Uterus (tissue), 4 donors: Measurements from ENCODE around the gene MRPL43. TPM values are rescaled to one million over a fixed set of nuclear protein-coding genes. Genes with fewer than 3 reads are reported as not detected.

Experiments used
- DNase-seq, 2 donors: peaks; one replicate each; pipeline ENCODE4 v3.0.0-alpha.2; 2019 to 2020
- H3K27ac ChIP-seq, 2 donors: fragments of 200-600 bp; sonication (generic); 1 replicate in 1 of 2; 2 replicates in 1 of 2; pipeline ENCODE4 v1.5.1; 2016 to 2018
- H3K27me3 ChIP-seq, 2 donors: fragments of 200-600 bp; sonication (generic); one replicate each; pipeline ENCODE4 v1.5.1; 2018 to 2019; ENCODE audit warnings: control low read depth in 1 of 2
- H3K36me3 ChIP-seq, 2 donors: fragments of 200-600 bp; sonication (generic); one replicate each; pipeline ENCODE4 v1.5.1; 2019; ENCODE audit warnings: control low read depth in 1 of 2
- H3K4me1 ChIP-seq, 2 donors: fragments of 200-600 bp; sonication (generic); one replicate each; pipeline ENCODE4 v1.5.1; 2018 to 2019; ENCODE audit warnings: control low read depth in 1 of 2
- H3K4me3 ChIP-seq, 2 donors: fragments of 200-600 bp; sonication (generic); 1 replicate in 1 of 2; 2 replicates in 1 of 2; pipeline ENCODE4 v1.5.1; 2018 to 2019; ENCODE audit warnings: mild to moderate bottlenecking in 1 of 2
- H3K9me3 ChIP-seq, 2 donors: fragments of 200-600 bp; sonication (generic); one replicate each; pipeline ENCODE4 v1.5.1; 2019; ENCODE audit warnings: control low read depth in 1 of 2
- CTCF ChIP-seq, 4 experiments: fragments of 200-600 bp in 2 of 4; fragments of 450-650 bp in 2 of 4; sonication (generic) in 2 of 4; IDR thresholded peaks; one replicate each; pipeline ENCODE4 v1.5.1; 2016 to 2019; ENCODE audit warnings: antibody characterized with exemption in 4 of 4, mild to moderate bottlenecking in 2 of 4, moderate library complexity in 1 of 4
- POLR2A ChIP-seq, 2 donors: fragments of 450-650 bp; IDR thresholded peaks; one replicate each; pipeline ENCODE4 v1.6.1; 2016; ENCODE audit warnings: antibody characterized with exemption in 2 of 2, mild to moderate bottlenecking in 1 of 2, moderate library complexity in 1 of 2
- intact Hi-C: fragments of 100-400 bp; cut with DNase I; formaldehyde crosslinking; loops from one replicate; pipeline ENCODE4 v1.15.1; 2023; ENCODE audit warnings: low total_unique reads
- total RNA-seq, 4 donors: library from RNA; depleted of rRNA in 3 of 4; stranded (reverse); fragments of >200 nt in 3 of 4; gene quantifications; one replicate each; pipeline versions ENCODE4 v1.1.0 to v1.2.4, GENCODE V29; 2014 to 2023
- donor health status: DM: yes; HTN: yes; CAD: no.

MRPL43 gene
- total RNA-seq, 4 donors from 2014 or later, result 36.9 to 134 (median 51.8) TPM

- intact Hi-C loops, result no loop called here
- TF ChIP-seq POLR2A (IDR thresholded peaks at IDR 0.05) (no peak), CTCF (IDR thresholded peaks at IDR 0.05) (no peak)
- Histone ChIP-seq H3K9me3 (no peaks in the 10 kb centered on the region), H3K4me1 (peaks cover 6 to 11% of the 10 kb centered on the region in 2 donors), H3K27ac (peak overlapping the region; percentile 64 to 71), H3K4me3 (no peak overlapping the region), H3K36me3 (no peaks in the 10 kb centered on the region), H3K27me3 (no peaks in the 10 kb centered on the region)
- peak in 1 of 2 donors; percentile 46 for DNase-seq
Measured at GRCh38 chr10:101006593-101007098, 19.3 kb upstream of the MRPL43 start.

GRCh38 chr10:101005869-101006567 is 18.7 kb upstream of the MRPL43 start:
- Histone ChIP-seq H3K9me3 (no peaks in the 10 kb centered on the region), H3K36me3 (no peaks in the 10 kb centered on the region), H3K27me3 (no peaks in the 10 kb centered on the region), H3K4me1 (peaks cover 6 to 11% of the 10 kb centered on the region in 2 donors), H3K27ac (peak overlapping the region in 1 of 2 donors; percentile 71), H3K4me3 (no peak overlapping the region)
- DNase-seq, result no peak
- no peak for TF ChIP-seq POLR2A (IDR thresholded peaks at IDR 0.05)
- no peak for TF ChIP-seq CTCF (IDR thresholded peaks at IDR 0.05)
- intact Hi-C loops, result no loop called here

- no peak for DNase-seq
- no peak overlapping the region for H3K27ac ChIP-seq
- H3K27me3 ChIP-seq, result no peaks in the 10 kb centered on the region
- intact Hi-C loops, result no loop called here
- H3K9me3 ChIP-seq, result no peaks in the 10 kb centered on the region
- H3K4me1 ChIP-seq, result peaks cover 6 to 11% of the 10 kb centered on the region in 2 donors
- TF ChIP-seq CTCF (IDR thresholded peaks at IDR 0.05) (no peak), POLR2A (IDR thresholded peaks at IDR 0.05) (no peak)
- no peaks in the 10 kb centered on the region for H3K36me3 ChIP-seq
- H3K4me3 ChIP-seq, result no peak overlapping the region
Measured at GRCh38 chr10:101005361-101005760, 18.1 kb upstream of the MRPL43 start.

GRCh38 chr10:101003639-101004206 is 16.4 kb upstream of the MRPL43 start:
- peaks cover 6 to 11% of the 10 kb centered on the region in 2 donors for H3K4me1 ChIP-seq
- no peaks in the 10 kb centered on the region for H3K27me3 ChIP-seq
- H3K36me3 ChIP-seq, result no peaks in the 10 kb centered on the region
- H3K4me3 ChIP-seq, result no peak overlapping the region
- TF ChIP-seq CTCF (IDR thresholded peaks at IDR 0.05), result no peak
- no peak for TF ChIP-seq POLR2A (IDR thresholded peaks at IDR 0.05)
- intact Hi-C loops, result no loop called here
- DNase-seq, result no peak
- no peak overlapping the region for H3K27ac ChIP-seq
- no peaks in the 10 kb centered on the region for H3K9me3 ChIP-seq

GRCh38 chr10:101002456-101002855 is 15.2 kb upstream of the MRPL43 start:
- no peaks in the 10 kb centered on the region for H3K9me3 ChIP-seq
- no peaks in the 10 kb centered on the region for H3K36me3 ChIP-seq
- intact Hi-C loops, result no loop called here
- H3K4me1 ChIP-seq, result peaks cover 0 to 11% of the 10 kb centered on the region in 2 donors
- H3K27ac ChIP-seq, result peak overlapping the region; percentile 100
- no peak overlapping the region for H3K4me3 ChIP-seq
- no peak for DNase-seq
- no peak for TF ChIP-seq POLR2A (IDR thresholded peaks at IDR 0.05)
- no peak for TF ChIP-seq CTCF (IDR thresholded peaks at IDR 0.05)
- no peaks in the 10 kb centered on the region for H3K27me3 ChIP-seq
